ENCODE results near the gene TNF. TPM values are rescaled to one million over a fixed set of nuclear protein-coding genes. Genes with fewer than 3 reads are reported as not detected.
A peak's percentile ranks its signal among the peaks of the same experiment; 100 is the strongest.

Gene TNF
- polyA plus RNA-seq, 1 of the 3 experiments (the other 2 are of a cell fraction): not detected

GRCh38 chr6:31559958-31560696, 15.2 kb upstream of the TNF start (continued):
- peak; percentile 29; the same call in 1 of the 2 replicates for TF ChIP-seq GABPA (IDR thresholded peaks at IDR 0.05; ENCODE audit: low read depth)
- no peak for TF ChIP-seq SIN3A (IDR thresholded peaks at IDR 0.05; ENCODE audit: borderline replicate concordance, low read depth, low read length)
- peak; percentile 42; the same call in 1 of the 2 replicates for TF ChIP-seq RXRA (IDR thresholded peaks at IDR 0.05; ENCODE audit: borderline replicate concordance, low read depth)
- TF ChIP-seq IRF3 (IDR thresholded peaks at IDR 0.05; ENCODE audit: low read depth, low read length): no peak
- no peak for TF ChIP-seq PBX3 (IDR thresholded peaks at IDR 0.05)
- TF ChIP-seq FOSL2 (IDR thresholded peaks at IDR 0.05; ENCODE audit: borderline replicate concordance, low read depth): peak; percentile 83; the same call in 1 of the 2 replicates
- no peak for TF ChIP-seq TAF1 (IDR thresholded peaks at IDR 0.05; ENCODE audit: borderline replicate concordance, low read depth, low read length)
- TF ChIP-seq FOXJ3 (CRISPR knock-in tag; IDR thresholded peaks at IDR 0.05): no peak
- no peak for TF ChIP-seq MXI1 (IDR thresholded peaks at IDR 0.05; ENCODE audit: low read depth, low read length)
- TF ChIP-seq RCOR1 (IDR thresholded peaks at IDR 0.05; ENCODE audit: low read length): no peak
- no peak for TF ChIP-seq NRF1 (IDR thresholded peaks at IDR 0.05; ENCODE audit: low read depth, low read length)
- TF ChIP-seq MAX (IDR thresholded peaks at IDR 0.05; ENCODE audit: low read depth): 0 out of 2 replicates have a peak, but pooled peaks have one; percentile 52
- no peak for TF ChIP-seq CTCF (IDR thresholded peaks at IDR 0.05)
- TF ChIP-seq TEAD4 (IDR thresholded peaks at IDR 0.05; ENCODE audit: borderline replicate concordance, insufficient read depth): peak; percentile 77
- no peak for TF ChIP-seq RFX5 (IDR thresholded peaks at IDR 0.05; ENCODE audit: low read length)
- no peak for TF ChIP-seq NFIC (IDR thresholded peaks at IDR 0.05; ENCODE audit: borderline replicate concordance)
- TF ChIP-seq POLR2AphosphoS5 (IDR thresholded peaks at IDR 0.05; ENCODE audit: low read depth, low read length): no peak
- no peak for TF ChIP-seq SMC3 (IDR thresholded peaks at IDR 0.05; ENCODE audit: low read depth, low read length)
- TF ChIP-seq EZH2phosphoT487 (IDR thresholded peaks at IDR 0.05; ENCODE audit: borderline replicate concordance, low read depth): no peak
- TF ChIP-seq GATA2 (CRISPR knock-in tag; IDR thresholded peaks at IDR 0.05): no peak
